Endodermal cell (in vitro differentiated cells): Measurements from ENCODE around the gene SCGB3A2. TPM values are rescaled to one million over a fixed set of nuclear protein-coding genes. Genes with fewer than 3 reads are reported as not detected.

ENCODE experiments used
- DNase-seq: peaks from one replicate; pipeline ENCODE4 v3.0.0-alpha.2; 2017
- H3K27ac ChIP-seq: 2 replicates; pipeline ENCODE4 v1.5.1; 2013; ENCODE audit warnings: mild to moderate bottlenecking, low read depth, low read length, moderate library complexity
- H3K27me3 ChIP-seq: 2 replicates; pipeline ENCODE4 v1.6.1; 2013; ENCODE audit warnings: mild to moderate bottlenecking, low read length, moderate library complexity; ENCODE audit not compliant: insufficient read depth, control insufficient read depth, poor library complexity, severe bottlenecking
- H3K36me3 ChIP-seq: 2 replicates; pipeline ENCODE4 v1.7.0; 2013; ENCODE audit warnings: mild to moderate bottlenecking, low read length, moderate library complexity; ENCODE audit not compliant: control insufficient read depth, insufficient read depth
- H3K4me1 ChIP-seq: one replicate; pipeline ENCODE4 v1.7.0; 2013; ENCODE audit warnings: low read length; ENCODE audit not compliant: control insufficient read depth, insufficient read depth
- H3K4me3 ChIP-seq: 2 replicates; pipeline ENCODE4 v1.5.1; 2013; ENCODE audit warnings: mild to moderate bottlenecking, low read length, moderate library complexity
- H3K9ac ChIP-seq: 2 replicates; pipeline ENCODE4 v1.6.1; 2013; ENCODE audit warnings: mild to moderate bottlenecking, low read length, moderate library complexity; ENCODE audit not compliant: poor library complexity, severe bottlenecking; ENCODE audit errors: extremely low read depth
- H3K9me3 ChIP-seq: 2 replicates; pipeline ENCODE4 v1.6.1; 2013; ENCODE audit warnings: mild to moderate bottlenecking, low read length, moderate library complexity; ENCODE audit not compliant: control insufficient read depth
- H3K27ac Mint-ChIP-seq: 2 replicates; pipeline ENCODE4 v1.8.0; 2020; ENCODE audit warnings: mixed read lengths
- H3K27me3 Mint-ChIP-seq: 2 replicates; pipeline ENCODE4 v1.8.0; 2021; ENCODE audit warnings: mild to moderate bottlenecking, mixed read lengths; ENCODE audit not compliant: insufficient read depth
- H3K36me3 Mint-ChIP-seq: 2 replicates; pipeline ENCODE4 v1.8.0; 2020; ENCODE audit warnings: low read depth, mixed read lengths
- H3K4me1 Mint-ChIP-seq: 2 replicates; pipeline ENCODE4 v1.8.0; 2020; ENCODE audit warnings: mixed read lengths
- H3K4me3 Mint-ChIP-seq: 2 replicates; pipeline ENCODE4 v1.8.0; 2020; ENCODE audit warnings: mild to moderate bottlenecking, moderate library complexity, mixed read lengths
- H3K9me3 Mint-ChIP-seq: 2 replicates; pipeline ENCODE4 v1.8.0; 2020; ENCODE audit warnings: mild to moderate bottlenecking, mixed read lengths
- CTCF ChIP-seq: fragments of 200-600 bp; sonication (generic); conservative IDR thresholded peaks from 2 replicates; pipeline ENCODE4 v1.5.0; 2021; ENCODE audit warnings: antibody characterized with exemption, mild to moderate bottlenecking
- WGBS, 2 experiments: methylation state at CpG; one replicate each; pipeline versions ENCODE4 v1.1.5 to v1.1.7; 2013; ENCODE audit warnings: missing lambda C conversion rate in 2 of 2, mixed read lengths in 1 of 2; ENCODE audit not compliant: insufficient coverage in 1 of 2, insufficient read length in 1 of 2; 5-methylcytosine and 5-hydroxymethylcytosine counted together
- total RNA-seq, 2 donors: library from RNA; stranded (reverse); fragmentation: NEBNext Ultra II Directional in 1 of 2; extraction: Animal tissue kit (Norgen Biotek cat#: 25700) in 1 of 2; gene quantifications; 2 replicates in 1 of 2; 3 replicates in 1 of 2; pipeline ENCODE4 v1.2.1, GENCODE V29; 2021

Gene SCGB3A2
- total RNA-seq, 2 donors from 2014 or later: 1.1 to 18.7 TPM

DNA sequence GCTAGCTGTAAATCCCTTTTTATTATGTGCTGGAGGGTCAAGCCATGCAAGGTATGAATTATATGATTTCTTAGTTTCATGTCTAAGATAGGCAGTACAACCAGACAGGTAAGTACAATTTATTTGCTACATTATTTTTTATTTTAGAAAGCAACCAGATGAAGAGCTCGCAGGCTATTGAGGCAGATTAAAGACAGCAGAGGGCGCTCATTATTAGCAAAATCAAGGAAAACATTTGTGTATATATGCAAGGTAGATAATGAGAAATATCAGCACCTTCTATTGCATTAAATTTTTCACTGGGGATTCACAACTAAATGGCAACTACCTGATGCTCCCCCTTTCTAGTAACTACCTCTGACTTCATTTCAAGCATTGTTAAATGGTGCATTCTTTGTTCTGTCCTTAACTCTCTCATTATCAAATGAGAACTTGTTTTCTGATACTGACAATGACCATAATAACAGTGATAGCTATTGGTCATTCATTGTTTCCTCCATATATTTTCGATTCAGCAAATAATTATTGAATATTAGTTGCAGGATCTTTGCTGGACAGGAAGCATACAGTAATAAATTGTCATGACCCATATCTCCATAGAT, 8.6 kb downstream of the SCGB3A2 start:
- no peak overlapping the region for H3K27ac Mint-ChIP-seq
- no peak overlapping the region for H3K27ac ChIP-seq
- H3K36me3 Mint-ChIP-seq: no peaks in the 10 kb centered on the region
- H3K9me3 ChIP-seq: no peaks in the 10 kb centered on the region
- H3K4me3 ChIP-seq: no peak overlapping the region
- H3K4me1 Mint-ChIP-seq: peaks cover 7% of the 10 kb centered on the region
- no peaks in the 10 kb centered on the region for H3K9me3 Mint-ChIP-seq
- H3K27me3 ChIP-seq: no peaks in the 10 kb centered on the region
- H3K36me3 ChIP-seq: no peaks in the 10 kb centered on the region
- H3K27me3 Mint-ChIP-seq: no peaks in the 10 kb centered on the region
- no peak overlapping the region for H3K9ac ChIP-seq
- no peaks in the 10 kb centered on the region for H3K4me1 ChIP-seq
- H3K4me3 Mint-ChIP-seq: no peak overlapping the region
- TF ChIP-seq CTCF: peak; percentile 84
- peak; percentile 63 for DNase-seq
- WGBS, 2 experiments: 29% methylated on average over 3 of the region's 3 CpGs; no CpG with 5 or more reads in 1 of the 2 experiments

DNA sequence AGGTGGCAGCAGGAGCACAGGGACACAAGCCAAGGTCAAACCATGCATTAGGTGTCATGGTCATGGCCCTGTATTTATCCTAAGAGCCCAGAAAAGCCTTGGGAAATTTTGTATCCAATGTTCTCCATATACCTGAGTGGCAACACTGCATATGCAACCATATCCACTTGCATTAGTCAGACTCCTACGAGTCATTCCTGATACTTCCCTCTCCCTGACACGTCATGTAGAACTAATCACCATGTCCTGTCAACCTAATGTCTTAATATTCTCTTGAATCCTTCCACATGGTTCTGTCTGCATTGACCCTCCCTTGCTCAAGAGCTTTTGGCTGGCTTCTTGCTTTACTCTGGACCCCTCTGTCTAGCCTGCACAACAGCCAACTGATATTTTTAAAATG, 9.4 kb downstream of the SCGB3A2 start:
- 86 to 91% methylated on average over 2 of the region's 2 CpGs for WGBS, 2 experiments
- no peak overlapping the region for H3K4me3 Mint-ChIP-seq
- H3K9me3 Mint-ChIP-seq: no peaks in the 10 kb centered on the region
- no peaks in the 10 kb centered on the region for H3K4me1 ChIP-seq
- H3K36me3 Mint-ChIP-seq: no peaks in the 10 kb centered on the region
- no peak overlapping the region for H3K9ac ChIP-seq
- no peaks in the 10 kb centered on the region for H3K27me3 ChIP-seq
- no peaks in the 10 kb centered on the region for H3K36me3 ChIP-seq
- H3K4me3 ChIP-seq: no peak overlapping the region
- peaks cover 7% of the 10 kb centered on the region for H3K4me1 Mint-ChIP-seq
- no peak for DNase-seq
- no peak for TF ChIP-seq CTCF
- H3K27ac ChIP-seq: no peak overlapping the region
- H3K27me3 Mint-ChIP-seq: no peaks in the 10 kb centered on the region
- H3K27ac Mint-ChIP-seq: no peak overlapping the region
- no peaks in the 10 kb centered on the region for H3K9me3 ChIP-seq

DNA sequence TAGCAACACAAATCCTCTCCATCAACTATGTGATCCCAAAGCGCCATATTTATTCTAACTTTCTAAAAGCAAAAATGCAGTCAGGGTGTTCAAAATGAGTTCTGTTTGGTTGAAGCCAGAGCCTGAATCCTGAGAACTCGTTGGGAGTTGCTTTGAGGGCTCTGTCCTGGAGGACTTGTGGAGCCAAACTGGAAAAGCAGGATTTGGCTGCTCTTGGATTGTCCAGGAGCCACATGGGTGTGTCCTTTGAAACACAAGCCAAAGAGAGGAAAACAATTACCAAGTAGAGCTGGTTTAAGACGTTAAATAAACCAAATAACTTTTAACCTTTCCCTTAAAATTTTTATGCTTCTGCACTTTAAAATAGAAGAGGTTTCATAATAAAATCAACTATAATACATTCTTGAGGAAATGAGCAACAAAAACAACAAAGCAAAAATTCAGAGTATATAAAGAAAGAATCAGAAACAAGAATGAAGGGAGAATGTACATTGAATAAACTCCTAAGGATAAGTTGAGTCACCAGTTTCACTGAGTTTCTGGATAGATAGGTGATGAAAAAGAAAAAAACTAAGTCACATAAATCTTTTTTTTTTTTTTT, 14.3 kb downstream of the SCGB3A2 start:
- H3K9me3 Mint-ChIP-seq: no peaks in the 10 kb centered on the region
- no peak overlapping the region for H3K27ac ChIP-seq
- H3K36me3 Mint-ChIP-seq: no peaks in the 10 kb centered on the region
- H3K9me3 ChIP-seq: no peaks in the 10 kb centered on the region
- no peak overlapping the region for H3K4me3 ChIP-seq
- no peak overlapping the region for H3K4me3 Mint-ChIP-seq
- H3K4me1 ChIP-seq: no peaks in the 10 kb centered on the region
- no peak for DNase-seq
- H3K27me3 ChIP-seq: no peaks in the 10 kb centered on the region
- no peaks in the 10 kb centered on the region for H3K36me3 ChIP-seq
- H3K27ac Mint-ChIP-seq: no peak overlapping the region
- no peak for TF ChIP-seq CTCF
- peaks cover 4% of the 10 kb centered on the region for H3K4me1 Mint-ChIP-seq
- 84 to 89% methylated on average over 2 to 3 of the region's 3 CpGs for WGBS, 2 experiments
- no peaks in the 10 kb centered on the region for H3K27me3 Mint-ChIP-seq
- H3K9ac ChIP-seq: no peak overlapping the region
